Pancreas (tissue), 10 donors: ENCODE results near the gene CUL3. TPM values are rescaled to one million over a fixed set of nuclear protein-coding genes. Genes with fewer than 3 reads are reported as not detected.

Experiments
- ATAC-seq, 4 donors: fragments of 200-7000 bp; cut with Tn5 transposase; one replicate each; pipeline versions ENCODE4 v1.8.0 to v1.9.1; 2020; ENCODE audit warnings: mild to moderate bottlenecking in 4 of 4, moderate library complexity in 4 of 4
- DNase-seq, 6 donors: peaks; one replicate each; pipeline ENCODE4 v3.0.0-alpha.2; 2020
- FAIRE-seq: peaks from 2 replicates; lab custom pipeline; 2012; peaks lifted over from hg19 to GRCh38; lab: Jason Lieb, UNC
- H3K27ac ChIP-seq, 4 donors: fragments of 200-600 bp; sonication (generic); 1 replicate in 3 of 4; 2 replicates in 1 of 4; pipeline versions ENCODE4 v1.5.0 to v1.8.0; 2020
- H3K27me3 ChIP-seq, 4 donors: fragments of 200-600 bp; one replicate each; pipeline ENCODE4 v1.8.0; 2021
- H3K36me3 ChIP-seq, 3 donors: fragments of 200-600 bp; sonication (generic) in 1 of 3; one replicate each; pipeline versions ENCODE4 v1.5.0 to v1.8.0; 2020 to 2021
- H3K4me1 ChIP-seq, 3 donors: fragments of 200-600 bp; one replicate each; pipeline ENCODE4 v1.8.0; 2021
- H3K4me3 ChIP-seq, 4 donors: fragments of 200-600 bp; sonication (generic) in 2 of 4; one replicate each; pipeline versions ENCODE4 v1.5.0 to v1.8.0; 2020 to 2021
- H3K9me3 ChIP-seq, 4 donors: fragments of 200-600 bp; one replicate each; pipeline ENCODE4 v1.8.0; 2021
- WGBS, 2 donors: extraction: QIAGEN DNeasy Blood & Tissue Kit; methylation state at CpG; one replicate each; pipeline ENCODE4 v1.1.7; 2013; 5-methylcytosine and 5-hydroxymethylcytosine counted together
- intact Hi-C, 3 donors: fragments of 100-400 bp; cut with DNase I; formaldehyde crosslinking; loops; one replicate each; pipeline versions ENCODE4 v1.11.1 to v1.14.2; 2022
- polyA plus RNA-seq, 2 donors: library from polyadenylated mRNA; stranded (reverse); fragments of 200-250 nt; gene quantifications; one replicate each; pipeline ENCODE4 v1.2.3, GENCODE V29; 2013
- total RNA-seq, 6 donors: library from RNA; stranded (reverse); fragmentation: NEBNext Ultra II Directional in 4 of 6; extraction: Animal tissue kit (Norgen Biotek cat#: 25700) in 4 of 6; gene quantifications; one replicate each; pipeline versions ENCODE4 v1.2.1 to v1.2.4, GENCODE V29; 2021 to 2023
- TF ChIP-seq, protein P1 (sequence below), 4 donors: fragments of 200-600 bp; sonication (generic) in 3 of 4; IDR thresholded peaks; one replicate each; pipeline versions ENCODE4 v1.5.0 to v1.8.0; 2021; ENCODE audit warnings: antibody characterized with exemption in 4 of 4
- donor health status: healthy with polysubstance abuse.
- donor health status: DM: no; HTN: no; CAD: no; lungs with moderate emphysema.
- donor health status: DM: no; HTN: no; CAD: no.
- donor health status: control.
- donor health status: control.
- donor health status: Bipolar disorder and iron deficiency.
- donor health status: DM: yes; HTN: yes; CAD: no.
- donor health status: DM: no; HTN: no; CAD: no.
- donor health status: DM: no; HTN: no; CAD: no.
- donor health status: DM: yes; HTN: yes; CAD: no.

CUL3 gene
- total and polyA plus RNA-seq, 8 donors = 32.2 to 49.5 (median 37.6) TPM

DNA sequence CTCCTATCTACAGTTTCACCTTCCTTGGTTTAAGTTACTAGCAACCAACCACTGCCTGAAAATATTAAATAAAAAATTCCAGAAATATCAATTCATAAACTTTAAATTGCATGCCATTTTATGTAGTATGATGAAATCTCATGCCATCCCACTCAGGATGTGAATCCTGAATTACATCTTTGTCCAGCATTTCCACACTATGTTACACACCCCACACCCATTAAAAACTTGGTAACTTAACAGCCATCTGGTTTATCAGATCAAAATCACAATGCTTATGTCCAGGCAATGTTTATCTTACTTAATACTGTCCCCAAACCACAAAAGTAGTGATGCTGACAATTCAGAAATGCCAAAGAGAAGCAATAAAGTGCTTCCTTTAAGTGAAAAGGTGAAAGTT, 21.6 kb downstream of the CUL3 start:
- Histone ChIP-seq H3K4me3 (no peak overlapping the region), H3K9me3 (no peaks in the 10 kb centered on the region), H3K27ac (no peak overlapping the region), H3K4me1 (peaks cover 0 to 13% (median 11%) of the 10 kb centered on the region in 3 donors), H3K27me3 (no peaks in the 10 kb centered on the region), H3K36me3 (no peaks in the 10 kb centered on the region)
- intact Hi-C loops = no loop called here
- no peak for FAIRE-seq
- TF ChIP-seq, protein P1, sequence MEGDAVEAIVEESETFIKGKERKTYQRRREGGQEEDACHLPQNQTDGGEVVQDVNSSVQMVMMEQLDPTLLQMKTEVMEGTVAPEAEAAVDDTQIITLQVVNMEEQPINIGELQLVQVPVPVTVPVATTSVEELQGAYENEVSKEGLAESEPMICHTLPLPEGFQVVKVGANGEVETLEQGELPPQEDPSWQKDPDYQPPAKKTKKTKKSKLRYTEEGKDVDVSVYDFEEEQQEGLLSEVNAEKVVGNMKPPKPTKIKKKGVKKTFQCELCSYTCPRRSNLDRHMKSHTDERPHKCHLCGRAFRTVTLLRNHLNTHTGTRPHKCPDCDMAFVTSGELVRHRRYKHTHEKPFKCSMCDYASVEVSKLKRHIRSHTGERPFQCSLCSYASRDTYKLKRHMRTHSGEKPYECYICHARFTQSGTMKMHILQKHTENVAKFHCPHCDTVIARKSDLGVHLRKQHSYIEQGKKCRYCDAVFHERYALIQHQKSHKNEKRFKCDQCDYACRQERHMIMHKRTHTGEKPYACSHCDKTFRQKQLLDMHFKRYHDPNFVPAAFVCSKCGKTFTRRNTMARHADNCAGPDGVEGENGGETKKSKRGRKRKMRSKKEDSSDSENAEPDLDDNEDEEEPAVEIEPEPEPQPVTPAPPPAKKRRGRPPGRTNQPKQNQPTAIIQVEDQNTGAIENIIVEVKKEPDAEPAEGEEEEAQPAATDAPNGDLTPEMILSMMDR (IDR thresholded peaks at IDR 0.05) = no peak
- ATAC-seq = no peak
- DNase-seq = no peak

DNA sequence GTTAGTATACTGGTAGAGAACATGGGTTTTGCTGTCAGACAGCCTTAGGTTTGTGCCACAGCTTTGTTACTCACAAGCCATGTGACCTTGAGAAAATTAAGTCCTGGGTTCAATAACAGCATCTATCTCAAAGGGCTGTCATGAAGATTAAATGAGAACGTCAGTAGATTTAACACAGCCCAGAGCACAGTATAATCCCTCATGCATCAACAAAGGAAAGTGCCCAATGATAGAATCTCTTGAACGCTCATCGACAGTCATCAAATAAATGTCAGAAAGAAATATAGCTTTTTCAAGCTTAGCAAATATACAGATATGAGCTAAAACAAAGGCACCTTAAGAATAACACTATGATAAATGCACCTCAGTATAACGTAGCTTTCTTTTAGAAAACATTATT, 22.3 kb downstream of the CUL3 start:
- Histone ChIP-seq H3K27me3 (no peaks in the 10 kb centered on the region), H3K4me3 (no peak overlapping the region), H3K36me3 (no peaks in the 10 kb centered on the region), H3K4me1 (peaks cover 0 to 8% (median 6%) of the 10 kb centered on the region in 3 donors), H3K27ac (no peak overlapping the region), H3K9me3 (no peaks in the 10 kb centered on the region)
- intact Hi-C loops = no loop called here
- DNase-seq (no peak), FAIRE-seq (no peak), ATAC-seq (no peak)
- TF ChIP-seq, protein P1 (IDR thresholded peaks at IDR 0.05) = no peak
- 48 to 54% methylated on average over 4 of the region's 4 CpGs for WGBS, 2 donors

DNA sequence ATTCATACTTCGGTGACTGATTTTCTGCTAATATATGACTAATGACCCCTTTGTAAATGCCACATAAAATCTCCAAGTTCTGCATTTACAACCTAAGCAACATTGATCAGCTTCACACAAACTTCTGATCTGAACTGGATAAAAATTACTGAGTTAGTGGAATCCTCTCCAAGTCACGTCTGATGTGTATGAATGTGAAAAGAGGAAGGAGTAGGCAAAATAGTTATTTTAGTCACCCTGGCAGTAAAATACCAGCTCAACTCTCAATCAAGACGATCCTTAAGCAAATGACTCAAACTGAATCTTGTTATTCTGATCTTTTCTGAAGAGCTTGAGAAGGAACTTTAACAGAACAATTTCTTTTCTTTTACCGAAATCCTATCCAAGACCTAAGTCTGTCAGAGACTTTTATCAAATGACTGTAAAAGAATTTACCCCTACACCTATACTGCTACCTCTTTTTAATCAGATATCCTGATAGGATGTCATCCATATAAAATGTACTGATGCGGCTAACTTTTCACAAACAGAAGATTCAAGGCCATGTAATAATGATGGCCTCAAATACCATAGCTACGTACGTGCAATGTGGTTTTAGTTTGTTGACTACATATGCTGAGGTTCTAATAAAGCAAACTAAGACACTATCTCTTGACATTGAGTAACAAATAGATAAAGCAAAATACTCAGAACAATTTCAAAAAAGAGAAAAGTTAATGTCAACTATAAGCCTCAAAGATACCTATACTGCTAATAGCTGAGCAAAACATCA, 23.7 kb downstream of the CUL3 start:
- Histone ChIP-seq H3K9me3 (no peaks in the 10 kb centered on the region), H3K36me3 (no peaks in the 10 kb centered on the region), H3K4me1 (peaks cover 0 to 8% (median 6%) of the 10 kb centered on the region in 3 donors), H3K27ac (no peak overlapping the region), H3K4me3 (no peak overlapping the region), H3K27me3 (no peaks in the 10 kb centered on the region)
- intact Hi-C loops = no loop called here
- 65 to 73% methylated on average over 7 of the region's 7 CpGs for WGBS, 2 donors
- TF ChIP-seq, protein P1 (IDR thresholded peaks at IDR 0.05) = no peak
- no peak for ATAC-seq
- no peak for FAIRE-seq
- DNase-seq = no peak

DNA sequence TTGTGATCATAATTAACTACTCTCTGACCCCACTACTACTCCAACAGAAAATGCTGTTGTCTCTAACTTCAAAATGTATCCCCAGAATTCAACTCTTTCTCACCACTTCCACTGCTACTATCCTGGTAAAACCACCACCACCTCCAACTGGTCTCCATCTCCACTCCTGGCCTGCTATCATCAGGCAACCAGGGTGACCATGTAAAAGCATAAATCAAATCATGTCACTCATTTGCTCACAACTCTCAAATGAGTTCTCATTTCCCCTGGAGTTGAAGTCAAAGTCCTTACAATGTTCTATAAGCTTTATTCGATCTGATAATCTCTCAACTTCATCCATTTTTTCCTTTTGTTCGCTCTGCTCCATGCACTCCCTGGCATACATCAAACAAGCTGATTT, 24.6 kb downstream of the CUL3 start:
- 89 to 91% methylated on average over 2 of the region's 2 CpGs for WGBS, 2 donors
- FAIRE-seq = no peak

More for the DNA sequence above, 24.6 kb downstream of the CUL3 start:
- Histone ChIP-seq H3K9me3 (no peaks in the 10 kb centered on the region), H3K4me3 (no peak overlapping the region), H3K27me3 (no peaks in the 10 kb centered on the region), H3K4me1 (peaks cover 0 to 8% (median 6%) of the 10 kb centered on the region in 3 donors), H3K27ac (no peak overlapping the region), H3K36me3 (no peaks in the 10 kb centered on the region)
- ATAC-seq (no peak), DNase-seq (no peak)
- intact Hi-C loops = no loop called here
- TF ChIP-seq, protein P1 (IDR thresholded peaks at IDR 0.05) = no peak
